Ascending aorta (tissue), 2 donors: Measurements from ENCODE around the gene ARPC3. TPM values are rescaled to one million over a fixed set of nuclear protein-coding genes. Genes with fewer than 3 reads are reported as not detected.
"Not testable (repeated sequence)": the region's sequence is repeated elsewhere in the genome, so short reads cannot be mapped to it uniquely, and the experiment has no call there.

Source experiments
- DNase-seq, 2 donors: peaks; one replicate each; pipeline ENCODE4 v3.0.0-alpha.2; 2019; ENCODE audit warnings: low spot score in 2 of 2
- H3K27ac ChIP-seq, 2 donors: fragments of 200-600 bp; sonication (generic); one replicate each; pipeline ENCODE4 v1.5.1; 2016 to 2017; ENCODE audit warnings: mild to moderate bottlenecking in 1 of 2
- H3K27me3 ChIP-seq: fragments of 200-600 bp; sonication (generic); one replicate; pipeline ENCODE4 v1.5.1; 2017
- H3K36me3 ChIP-seq, 2 donors: fragments of 200-600 bp; sonication (generic); one replicate each; pipeline ENCODE4 v1.5.1; 2016
- H3K4me1 ChIP-seq, 2 donors: fragments of 200-600 bp; sonication (generic); one replicate each; pipeline ENCODE4 v1.5.1; 2016 to 2017; ENCODE audit warnings: mild to moderate bottlenecking in 1 of 2
- H3K4me3 ChIP-seq, 2 donors: fragments of 200-600 bp; sonication (generic); one replicate each; pipeline ENCODE4 v1.5.1; 2016 to 2017; ENCODE audit warnings: mild to moderate bottlenecking in 1 of 2
- H3K9me3 ChIP-seq, 2 donors: fragments of 200-600 bp; sonication (generic); one replicate each; pipeline ENCODE4 v1.5.1; 2016
- intact Hi-C: fragments of 100-400 bp; cut with DNase I; formaldehyde crosslinking; loops from one replicate; pipeline ENCODE4 v1.15.1; 2023
- total RNA-seq: library from RNA; depleted of rRNA; stranded (reverse); fragments of >200 nt; gene quantifications from one replicate; pipeline ENCODE4 v1.1.0, GENCODE V29; 2016
- TF ChIP-seq, protein P1 (sequence below), 3 experiments: fragments of 200-600 bp in 2 of 3; fragments of 450-650 bp in 1 of 3; sonication (generic) in 2 of 3; IDR thresholded peaks; one replicate each; pipeline ENCODE4 v1.5.1; 2016 to 2019; ENCODE audit warnings: antibody characterized with exemption in 3 of 3, mild to moderate bottlenecking in 1 of 3, moderate library complexity in 1 of 3

Gene ARPC3
- total RNA-seq, 1 donor from 2014 or later = 76.5 TPM

DNA sequence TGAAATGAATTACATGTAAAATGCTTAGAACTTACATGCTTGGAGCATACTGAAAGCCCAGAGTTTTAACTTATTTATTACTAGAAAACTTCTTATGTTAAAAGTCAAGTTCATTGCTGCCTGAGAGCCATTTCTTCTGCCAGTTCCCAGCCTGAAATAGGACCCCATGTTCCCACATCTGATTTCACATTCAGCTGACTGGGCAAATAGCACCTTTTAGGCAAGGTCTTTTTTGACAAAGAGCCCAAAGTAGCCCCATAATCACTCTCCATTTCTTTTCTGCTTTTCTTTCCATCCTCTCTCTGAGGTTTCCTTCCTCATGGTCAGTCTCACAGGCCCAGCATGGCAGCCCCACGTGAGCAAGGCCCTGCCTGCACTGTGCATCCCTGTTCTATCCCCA, 1.1 kb upstream of the ARPC3 start:
- TF ChIP-seq, protein P1, sequence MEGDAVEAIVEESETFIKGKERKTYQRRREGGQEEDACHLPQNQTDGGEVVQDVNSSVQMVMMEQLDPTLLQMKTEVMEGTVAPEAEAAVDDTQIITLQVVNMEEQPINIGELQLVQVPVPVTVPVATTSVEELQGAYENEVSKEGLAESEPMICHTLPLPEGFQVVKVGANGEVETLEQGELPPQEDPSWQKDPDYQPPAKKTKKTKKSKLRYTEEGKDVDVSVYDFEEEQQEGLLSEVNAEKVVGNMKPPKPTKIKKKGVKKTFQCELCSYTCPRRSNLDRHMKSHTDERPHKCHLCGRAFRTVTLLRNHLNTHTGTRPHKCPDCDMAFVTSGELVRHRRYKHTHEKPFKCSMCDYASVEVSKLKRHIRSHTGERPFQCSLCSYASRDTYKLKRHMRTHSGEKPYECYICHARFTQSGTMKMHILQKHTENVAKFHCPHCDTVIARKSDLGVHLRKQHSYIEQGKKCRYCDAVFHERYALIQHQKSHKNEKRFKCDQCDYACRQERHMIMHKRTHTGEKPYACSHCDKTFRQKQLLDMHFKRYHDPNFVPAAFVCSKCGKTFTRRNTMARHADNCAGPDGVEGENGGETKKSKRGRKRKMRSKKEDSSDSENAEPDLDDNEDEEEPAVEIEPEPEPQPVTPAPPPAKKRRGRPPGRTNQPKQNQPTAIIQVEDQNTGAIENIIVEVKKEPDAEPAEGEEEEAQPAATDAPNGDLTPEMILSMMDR (IDR thresholded peaks at IDR 0.05) = no peak
- peak overlapping the region in 1 of 2 donors; percentile 92 for H3K27ac ChIP-seq
- H3K4me1 ChIP-seq = peaks cover 4 to 17% of the 10 kb centered on the region in 2 donors
- intact Hi-C loops = loop anchor here (2.0 to 5.0 kb wide), 5 partner anchors 52 to 454 kb away; partner anchors contain the start of genes ANKRD13A, GIT2, PPP1CC and PPTC7
- H3K36me3 ChIP-seq = peaks cover 28 to 35% of the 10 kb centered on the region in 2 donors
- DNase-seq = no peak
- no peaks in the 10 kb centered on the region for H3K27me3 ChIP-seq
- no peak overlapping the region for H3K4me3 ChIP-seq
- no peaks in the 10 kb centered on the region for H3K9me3 ChIP-seq

DNA sequence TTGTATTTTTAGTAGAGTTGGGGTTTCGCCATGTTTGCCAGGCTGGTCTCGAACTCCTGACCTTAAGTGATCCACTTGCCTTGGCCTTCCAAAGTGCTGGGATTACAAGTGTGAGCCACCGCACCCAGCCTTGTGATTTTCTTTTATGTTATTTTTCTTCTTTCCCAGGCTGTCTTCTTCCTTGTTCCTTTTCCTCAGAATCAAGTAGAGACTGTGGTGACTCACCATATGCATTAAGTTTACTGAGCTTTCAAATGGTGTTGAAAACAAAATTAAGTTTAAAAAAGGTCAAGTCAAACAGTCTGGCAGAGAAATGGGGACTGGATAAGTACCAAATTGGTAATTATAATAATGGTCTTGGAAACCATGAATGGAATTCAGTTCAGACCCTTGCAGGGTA, 5.7 kb downstream of the ARPC3 start:
- no peak overlapping the region for H3K27ac ChIP-seq
- H3K36me3 ChIP-seq = peaks cover 56 to 57% of the 10 kb centered on the region in 2 donors
- intact Hi-C loops = no loop called here
- no peaks in the 10 kb centered on the region for H3K9me3 ChIP-seq
- DNase-seq = no peak
- TF ChIP-seq, protein P1 (IDR thresholded peaks at IDR 0.05) = no peak
- H3K4me1 ChIP-seq = peaks cover 4 to 17% of the 10 kb centered on the region in 2 donors
- no peaks in the 10 kb centered on the region for H3K27me3 ChIP-seq
- no peak overlapping the region for H3K4me3 ChIP-seq

DNA sequence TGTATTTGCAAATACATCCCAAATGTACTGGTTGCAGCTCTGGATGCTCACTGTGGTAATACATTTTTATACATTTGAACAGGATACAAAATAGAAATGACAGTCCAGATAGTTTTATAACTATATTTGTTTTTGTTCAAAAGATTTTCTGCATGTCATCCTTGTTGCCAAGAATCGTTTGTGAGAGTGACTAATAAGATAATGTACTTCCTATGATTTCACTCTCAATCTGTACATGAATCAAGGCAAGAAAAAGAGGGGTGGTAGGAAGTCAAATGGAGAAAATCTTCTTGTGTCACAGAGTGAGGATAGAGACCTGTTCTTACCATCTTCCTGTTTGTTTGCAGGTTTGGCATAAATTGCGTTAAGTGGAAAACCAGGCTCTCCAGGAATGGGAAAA, 13.9 kb downstream of the ARPC3 start:
- Histone ChIP-seq H3K9me3 (no peaks in the 10 kb centered on the region), H3K4me1 (no peaks in the 10 kb centered on the region), H3K36me3 (peaks cover 61 to 72% of the 10 kb centered on the region in 2 donors), H3K4me3 (no peak overlapping the region), H3K27me3 (no peaks in the 10 kb centered on the region), H3K27ac (no peak overlapping the region)
- TF ChIP-seq, protein P1 (IDR thresholded peaks at IDR 0.05) = no peak
- DNase-seq = no peak
- intact Hi-C loops = no loop called here

DNA sequence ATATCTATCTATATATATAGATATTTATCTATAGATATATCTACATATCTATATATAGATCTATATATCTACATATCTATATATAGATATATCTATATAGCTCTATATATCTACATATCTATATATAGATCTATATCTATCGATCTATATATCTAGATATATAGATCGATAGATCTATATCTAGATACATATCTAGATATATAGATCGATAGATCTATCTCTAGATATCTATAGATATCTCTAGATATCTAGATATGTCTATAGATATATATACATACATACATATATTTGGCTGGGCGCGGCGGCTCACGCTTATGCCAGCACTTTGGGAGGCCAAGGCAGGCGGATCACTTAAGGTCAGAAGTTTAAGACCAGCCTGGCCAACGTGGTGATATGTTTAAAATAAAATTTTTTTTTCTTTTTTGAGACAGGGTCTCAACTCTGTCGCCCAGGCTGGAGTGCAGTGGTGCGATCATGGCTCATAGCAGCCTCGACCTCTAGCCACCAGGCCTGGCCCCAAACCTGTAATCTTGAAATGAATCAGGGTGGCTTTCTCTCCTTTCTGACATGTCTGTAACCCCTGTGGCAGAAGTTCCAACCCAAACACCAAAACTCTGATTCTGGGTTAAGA, 18.1 kb downstream of the ARPC3 start:
- TF ChIP-seq, protein P1 (IDR thresholded peaks at IDR 0.05) = no peak
- Histone ChIP-seq H3K27ac (peak overlapping the region in 1 of 2 donors; percentile 31), H3K4me1 (no peaks in the 10 kb centered on the region), H3K9me3 (no peaks in the 10 kb centered on the region), H3K36me3 (peaks cover 25 to 34% of the 10 kb centered on the region in 2 donors), H3K27me3 (no peaks in the 10 kb centered on the region), H3K4me3 (peak overlapping the region in 1 of 2 donors; percentile 69)
- intact Hi-C loops = loop anchor here (1.0 kb wide), 1 partner anchor 332 kb away; no protein-coding TSS in a partner anchor
- peak in 1 of 2 donors; percentile 65 for DNase-seq

DNA sequence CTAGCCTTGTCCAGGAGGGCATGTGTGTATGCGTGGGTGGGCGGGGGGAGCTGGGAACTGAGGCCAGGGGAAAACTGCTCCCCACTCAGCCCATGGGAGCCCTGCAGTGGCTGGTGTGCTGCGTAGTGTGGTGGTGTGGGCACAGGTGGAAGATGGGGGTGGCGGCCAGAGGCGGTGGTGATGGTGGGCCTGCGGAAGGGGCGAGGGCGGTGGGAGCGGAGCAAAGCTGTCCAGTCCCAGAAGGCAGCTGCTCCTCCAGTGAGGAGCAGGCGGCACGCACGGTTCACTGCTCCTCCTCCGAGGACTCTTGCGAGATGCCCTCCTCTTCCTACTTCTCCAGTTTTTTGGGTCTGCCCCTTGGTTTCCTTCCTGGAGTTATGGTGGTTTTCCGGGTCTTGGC, 20.5 kb downstream of the ARPC3 start:
- peaks cover 3 to 10% of the 10 kb centered on the region in 2 donors for H3K36me3 ChIP-seq
- peak in 1 of 2 donors; percentile 40 for DNase-seq
- H3K4me3 ChIP-seq, H3K27ac ChIP-seq, H3K4me1 ChIP-seq, intact Hi-C loops, H3K9me3 ChIP-seq, H3K27me3 ChIP-seq: not testable (repeated sequence)

DNA sequence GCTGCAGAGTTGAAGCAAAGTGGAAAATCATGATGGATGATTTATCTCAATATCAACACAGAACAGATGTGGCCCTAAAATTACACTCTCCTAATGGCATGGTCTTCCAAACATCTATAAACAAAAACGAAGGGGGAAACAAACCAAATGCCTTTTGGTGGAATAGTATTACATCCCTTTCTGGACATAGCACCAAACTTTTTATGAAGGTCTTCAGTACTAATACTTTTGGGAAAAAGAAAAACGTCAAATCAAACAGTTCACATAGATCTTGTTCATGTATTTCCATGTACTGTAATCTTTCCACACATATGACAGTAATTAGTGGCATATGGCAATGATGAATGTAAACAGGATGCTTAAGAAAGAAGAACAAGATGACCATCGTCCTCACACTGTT, 23.7 kb downstream of the ARPC3 start:
- Histone ChIP-seq H3K4me1 (no peaks in the 10 kb centered on the region), H3K27me3 (no peaks in the 10 kb centered on the region), H3K36me3 (no peaks in the 10 kb centered on the region), H3K27ac (no peak overlapping the region), H3K4me3 (no peak overlapping the region), H3K9me3 (no peaks in the 10 kb centered on the region)
- no peak for DNase-seq
- TF ChIP-seq, protein P1 (IDR thresholded peaks at IDR 0.05) = no peak
- intact Hi-C loops = no loop called here
